Superior temporal gyrus (tissue), 1 donor: ENCODE results near the gene RNF213.

ENCODE experiments used
- DNase-seq: peaks from one replicate; pipeline ENCODE4 v3.0.0-alpha.2; 2016; ENCODE audit errors: extremely low spot score

RNF213 gene

DNA sequence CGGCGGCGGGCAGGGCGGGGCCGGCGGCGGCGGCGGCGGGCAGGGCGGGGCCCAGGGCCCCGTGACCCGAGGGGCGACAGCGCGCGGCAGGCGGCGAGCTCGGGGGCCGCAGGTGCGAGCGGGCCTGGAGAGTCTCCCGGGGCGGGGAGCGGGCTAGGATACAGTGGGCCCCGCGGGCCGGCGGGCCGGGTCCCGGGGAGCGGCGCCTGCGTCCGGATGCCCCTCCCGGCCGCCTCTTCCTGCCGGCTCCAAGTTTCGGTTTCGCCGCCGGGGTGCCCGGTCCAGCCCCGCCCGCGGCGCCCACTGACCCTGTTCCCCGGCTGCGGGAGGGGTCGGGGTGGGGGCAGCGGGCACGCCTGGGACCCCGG is at the start of gene RNF213:
RNF213 (plus strand) TSS at position 62 of the 368 bp plus-strand sequence. CDS start 2,830 bp downstream, outside the sequence.
- no peak for DNase-seq

DNA sequence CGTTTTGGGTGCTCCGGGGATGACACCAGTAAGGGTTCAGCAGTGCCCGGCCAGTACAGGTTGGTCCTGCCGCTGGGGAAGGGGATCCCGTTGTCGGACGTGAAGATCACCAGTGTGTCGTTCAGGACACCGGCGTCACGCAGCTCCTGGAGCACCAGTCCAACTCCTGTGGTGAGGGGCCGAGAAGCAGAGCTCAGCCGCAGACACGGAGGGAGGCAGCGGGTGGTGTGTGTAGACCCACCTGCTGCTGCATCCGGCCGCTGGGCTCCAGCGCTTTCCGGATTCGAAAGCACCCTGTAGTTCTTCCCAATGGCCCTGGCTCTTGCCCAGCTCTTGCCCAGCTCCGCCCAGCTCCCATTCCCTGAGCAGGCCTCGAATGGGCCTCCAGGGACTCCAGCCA is 48.5 kb upstream of the RNF213 start:
- no peak for DNase-seq

DNA sequence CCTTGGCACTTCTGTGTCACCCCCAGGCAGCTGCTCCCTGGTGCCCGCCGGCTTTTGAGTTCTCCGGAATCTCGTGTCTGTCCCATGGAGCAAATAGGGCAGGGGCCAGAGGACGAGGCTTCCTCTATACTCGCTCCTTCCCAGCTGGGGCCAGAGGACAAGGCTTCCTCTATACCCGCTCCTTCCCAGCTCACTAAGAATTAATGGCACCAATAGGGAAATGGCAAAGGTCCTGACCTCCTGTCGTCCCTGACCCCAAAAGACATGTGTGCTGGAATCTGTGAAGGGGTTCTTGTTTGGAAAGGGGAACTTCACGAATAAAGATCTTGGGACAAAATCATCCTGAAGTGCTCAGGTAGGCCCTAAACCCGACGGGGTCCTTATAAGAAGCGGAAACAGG is 48.1 kb upstream of the RNF213 start:
- no peak for DNase-seq

DNA sequence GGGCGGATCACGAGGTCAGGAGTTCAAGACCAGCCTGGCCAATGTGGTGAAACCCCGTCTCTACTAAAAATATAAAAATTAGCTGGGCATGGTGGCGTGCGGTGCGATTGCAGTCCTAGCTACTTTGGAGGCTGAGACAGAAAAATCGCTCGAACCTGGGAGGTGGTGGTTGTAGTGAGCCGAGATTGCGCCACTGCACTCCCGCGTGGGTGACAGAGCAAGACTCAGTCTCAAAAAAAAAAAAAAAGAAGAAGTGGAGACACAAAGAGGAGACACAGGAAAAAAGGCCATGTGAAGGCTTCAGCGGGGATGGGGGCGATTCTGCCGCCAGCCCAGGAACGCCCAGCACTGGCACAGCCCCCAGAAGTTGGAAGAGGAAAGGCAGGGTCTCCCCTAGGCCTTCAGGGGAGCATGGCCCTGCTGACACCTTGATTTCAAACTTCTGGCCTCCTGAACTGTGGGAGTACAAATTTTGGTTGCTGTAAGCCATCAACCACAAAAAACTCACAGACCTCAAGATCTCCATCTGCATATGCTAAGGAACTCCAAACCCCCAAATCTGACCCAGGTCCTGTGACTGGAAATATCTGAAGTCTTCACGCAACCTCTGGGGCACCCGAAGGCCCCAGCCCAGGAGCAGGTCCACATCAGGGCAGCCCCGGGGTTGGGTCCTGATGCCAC is 47.5 kb upstream of the RNF213 start:
- no peak for DNase-seq

DNA sequence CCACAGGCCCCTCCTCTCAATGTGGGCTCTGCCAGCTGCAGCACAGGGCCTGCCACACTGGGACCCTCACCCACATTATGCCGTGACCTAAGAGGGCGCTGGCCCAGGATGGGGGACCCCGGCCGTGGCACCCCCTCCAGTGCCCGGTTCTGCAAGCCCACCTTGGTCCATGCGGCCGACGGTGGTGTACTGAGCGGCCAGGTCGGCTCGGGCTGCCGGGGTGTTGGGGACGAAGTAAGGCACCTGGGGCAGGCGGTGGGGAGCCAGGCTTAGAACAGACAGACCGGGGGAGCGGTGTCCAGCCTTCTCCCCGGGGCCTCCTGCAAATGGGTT is 47.0 kb upstream of the RNF213 start:
- DNase-seq = no peak

DNA sequence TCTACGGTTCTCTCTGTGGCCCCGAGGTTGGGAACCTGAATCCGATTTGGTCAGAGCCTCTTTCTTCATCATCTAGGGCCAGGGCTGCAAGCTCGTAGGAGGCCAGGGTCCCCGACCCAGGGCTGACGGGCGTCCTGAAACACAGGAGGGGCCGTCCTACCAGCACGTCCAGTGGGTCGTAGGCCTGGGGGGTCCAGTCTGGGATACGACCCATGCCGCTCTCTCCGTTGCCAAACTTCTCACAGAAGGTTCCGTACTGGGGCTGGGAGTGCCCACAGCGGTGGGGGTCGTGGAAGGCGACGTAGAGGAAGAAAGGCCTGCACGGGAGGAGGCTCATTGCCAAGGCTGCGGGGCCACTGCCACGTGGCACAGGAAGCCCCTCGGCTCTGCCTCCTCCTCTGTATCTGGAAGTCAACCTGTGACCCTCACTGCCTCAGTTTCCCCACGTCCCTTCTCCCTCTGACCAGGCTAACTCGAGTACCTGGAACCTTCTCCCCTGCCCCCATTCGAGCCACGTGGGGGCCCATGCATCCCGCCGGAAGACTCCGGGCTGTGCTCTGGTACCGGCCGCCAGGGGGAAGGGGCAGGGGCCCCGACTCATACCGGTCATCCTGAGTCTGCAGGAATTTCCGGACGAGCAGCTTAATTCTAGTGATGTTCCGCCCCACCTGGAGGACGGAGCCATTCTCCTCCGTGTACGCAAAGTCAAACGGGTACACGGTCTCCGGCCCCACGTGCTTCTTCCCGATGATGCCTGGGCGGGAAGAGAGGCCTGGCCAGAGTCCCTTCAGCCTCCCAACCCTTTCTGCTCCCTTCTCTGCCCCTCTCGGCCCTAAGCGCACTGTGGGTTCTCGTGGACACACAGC is 46.4 kb upstream of the RNF213 start:
- DNase-seq = no peak

DNA sequence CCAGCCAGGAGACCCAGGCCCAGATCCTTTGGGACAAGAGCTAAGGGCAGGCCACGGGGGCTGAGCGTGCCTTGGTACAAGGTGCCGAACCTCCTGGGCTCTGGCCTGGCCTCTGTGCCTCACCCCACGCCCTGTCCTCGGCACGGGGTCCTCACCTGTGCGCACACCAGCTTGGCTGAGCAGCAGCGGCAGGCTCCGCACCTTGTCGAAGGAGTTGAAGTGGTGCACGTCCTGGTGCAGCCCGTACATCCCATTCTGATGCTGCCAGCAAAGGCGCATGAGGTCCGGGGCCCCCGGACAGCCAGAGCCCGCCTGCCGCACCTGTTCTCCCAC is 45.8 kb upstream of the RNF213 start:
- no peak for DNase-seq

DNA sequence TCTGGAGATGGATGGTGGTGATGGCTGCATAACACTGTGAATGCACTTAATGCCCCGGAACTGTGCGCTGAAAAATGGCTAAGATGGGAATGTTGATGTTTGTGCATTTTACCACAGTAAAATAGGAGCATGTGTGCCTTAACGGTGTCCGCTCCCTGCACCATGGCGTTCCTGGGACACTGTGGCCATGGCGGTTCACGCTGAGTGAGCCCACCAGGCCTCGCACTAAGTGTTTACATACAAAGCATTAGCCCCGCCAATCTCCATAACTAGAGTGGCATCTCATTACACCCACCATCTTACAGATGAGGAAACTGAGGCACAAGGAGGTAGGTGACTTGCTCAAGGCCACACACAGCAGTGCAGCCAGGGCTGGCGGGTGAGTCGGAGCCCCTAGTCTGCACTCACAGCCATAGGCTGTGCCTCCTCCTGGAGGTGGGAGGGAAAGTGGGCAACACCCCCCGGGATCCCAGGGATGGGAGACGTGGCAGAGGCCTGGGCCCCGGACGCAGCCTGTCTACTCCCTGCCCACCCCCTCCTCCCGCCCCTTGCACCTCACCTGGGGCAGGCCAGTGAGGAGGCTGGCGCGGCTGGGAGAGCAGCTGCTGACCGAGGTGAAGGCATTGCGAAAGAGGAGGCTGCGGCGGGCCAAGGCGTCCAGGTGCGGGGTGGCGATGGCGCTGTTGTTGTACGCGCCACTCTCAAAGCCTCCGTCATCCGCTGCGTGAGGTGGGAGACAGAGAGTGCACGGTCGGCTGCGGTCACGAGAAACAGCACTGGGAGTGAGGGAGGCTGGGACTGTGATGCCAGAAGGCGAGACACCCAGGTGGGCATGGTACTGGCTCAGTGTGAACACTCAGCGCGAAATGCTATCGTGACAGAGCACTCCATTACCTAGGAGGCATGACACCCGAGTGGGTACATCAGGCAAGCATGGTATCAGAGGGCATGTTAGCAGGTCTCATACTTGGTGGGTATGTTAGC is 43.9 kb upstream of the RNF213 start:
- DNase-seq = no peak

DNA sequence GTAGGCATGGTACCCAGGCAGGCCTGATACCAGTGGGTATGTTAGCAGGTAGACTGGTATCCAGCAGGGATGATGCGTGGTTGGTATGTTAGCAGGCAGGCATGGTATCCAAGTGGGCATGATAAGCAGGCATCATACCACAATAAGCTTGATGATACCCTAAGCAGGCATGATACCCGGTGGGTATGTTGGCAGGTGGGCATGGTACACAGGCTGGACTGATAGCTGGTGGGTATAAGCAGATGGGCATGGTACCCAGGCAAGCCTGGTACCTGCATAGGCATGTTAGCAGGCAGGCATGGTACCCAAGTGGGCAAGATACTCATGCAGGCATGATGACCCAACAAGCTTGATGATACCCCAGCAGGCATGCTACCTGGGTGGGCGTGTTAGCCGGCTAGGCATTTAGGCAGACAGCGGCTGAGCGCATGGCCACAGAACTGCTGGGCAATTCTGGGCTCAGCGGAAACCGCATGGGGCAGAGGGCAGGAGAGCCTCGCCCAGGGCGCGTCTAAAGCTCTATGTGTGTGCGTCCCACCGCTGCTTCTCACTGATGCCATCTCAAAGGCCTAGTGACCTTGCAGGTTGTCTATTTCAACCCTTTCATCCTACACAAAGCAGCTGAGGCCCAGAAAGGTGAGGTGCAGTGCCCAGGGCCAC is 42.8 kb upstream of the RNF213 start:
- no peak for DNase-seq

DNA sequence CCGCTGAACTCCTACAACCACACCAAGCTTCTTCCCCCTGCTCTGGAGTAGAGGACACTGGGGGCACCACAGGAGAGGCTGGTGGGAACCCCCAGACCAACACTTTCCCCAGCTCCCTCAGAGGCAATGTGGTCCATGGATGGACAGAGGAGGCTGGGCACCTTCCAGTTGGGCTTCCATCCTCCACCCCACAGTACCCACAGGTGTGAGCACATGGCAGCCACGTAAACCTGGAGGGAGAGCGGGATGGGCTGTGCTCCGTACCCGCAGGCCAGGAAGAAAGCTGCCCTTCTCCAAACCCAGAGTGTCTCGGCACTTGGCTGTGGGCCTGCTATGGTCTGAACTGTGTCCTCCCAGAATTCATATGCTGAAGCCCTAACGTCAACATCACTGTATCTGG is 42.3 kb upstream of the RNF213 start:
- no peak for DNase-seq

DNA sequence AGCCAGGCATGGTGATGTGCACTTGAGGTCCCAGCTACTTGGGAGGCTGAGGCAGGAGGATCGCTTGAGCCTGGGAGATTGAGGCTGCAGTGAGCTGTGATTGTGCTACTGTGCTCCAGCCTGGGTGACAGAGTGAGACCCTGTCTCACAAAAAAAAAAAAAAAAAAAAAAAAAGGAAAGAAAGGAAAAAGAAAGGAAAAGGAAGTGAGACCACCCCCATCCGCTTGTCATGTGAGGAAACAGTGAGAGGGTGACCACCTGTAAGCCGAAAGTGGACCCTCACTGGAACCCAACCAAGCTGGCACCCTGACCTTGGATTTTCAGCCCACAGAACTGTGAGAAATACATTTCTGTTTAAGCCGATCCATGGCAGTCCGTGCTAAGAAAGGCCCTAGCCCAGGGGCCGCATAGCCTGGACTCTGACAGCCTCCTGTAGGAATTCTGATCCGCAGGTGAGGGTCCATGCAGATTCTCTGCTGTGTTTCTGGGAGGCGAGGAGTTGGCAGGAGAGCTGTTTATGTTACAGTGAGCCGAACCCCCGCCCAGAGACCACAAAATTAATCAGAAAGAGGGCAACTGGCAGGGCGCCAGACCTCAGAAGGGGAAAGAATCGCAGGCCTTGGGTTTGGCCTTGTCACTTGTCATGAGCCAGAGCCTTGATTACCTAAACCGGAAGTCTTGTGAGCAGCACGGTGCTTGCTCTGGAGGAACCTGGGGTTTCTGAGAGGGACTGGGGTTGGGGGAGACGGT is 41.5 kb upstream of the RNF213 start:
- DNase-seq = peak; percentile 10

DNA sequence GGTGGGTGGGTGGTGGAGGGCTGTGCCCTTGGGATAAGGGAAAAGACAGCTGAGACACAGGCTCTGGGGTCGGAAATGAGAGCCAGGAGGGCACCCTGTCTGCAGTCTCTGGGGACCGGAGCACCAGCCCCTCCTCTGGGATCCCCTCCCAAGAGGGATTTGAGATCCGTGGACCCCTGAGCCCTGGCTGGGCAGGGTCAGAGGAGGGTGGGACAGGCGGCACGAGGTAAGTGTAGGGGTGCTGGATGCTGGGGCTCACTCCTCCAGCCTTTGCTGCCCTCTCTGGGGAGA is 40.9 kb upstream of the RNF213 start:
- no peak for DNase-seq

DNA sequence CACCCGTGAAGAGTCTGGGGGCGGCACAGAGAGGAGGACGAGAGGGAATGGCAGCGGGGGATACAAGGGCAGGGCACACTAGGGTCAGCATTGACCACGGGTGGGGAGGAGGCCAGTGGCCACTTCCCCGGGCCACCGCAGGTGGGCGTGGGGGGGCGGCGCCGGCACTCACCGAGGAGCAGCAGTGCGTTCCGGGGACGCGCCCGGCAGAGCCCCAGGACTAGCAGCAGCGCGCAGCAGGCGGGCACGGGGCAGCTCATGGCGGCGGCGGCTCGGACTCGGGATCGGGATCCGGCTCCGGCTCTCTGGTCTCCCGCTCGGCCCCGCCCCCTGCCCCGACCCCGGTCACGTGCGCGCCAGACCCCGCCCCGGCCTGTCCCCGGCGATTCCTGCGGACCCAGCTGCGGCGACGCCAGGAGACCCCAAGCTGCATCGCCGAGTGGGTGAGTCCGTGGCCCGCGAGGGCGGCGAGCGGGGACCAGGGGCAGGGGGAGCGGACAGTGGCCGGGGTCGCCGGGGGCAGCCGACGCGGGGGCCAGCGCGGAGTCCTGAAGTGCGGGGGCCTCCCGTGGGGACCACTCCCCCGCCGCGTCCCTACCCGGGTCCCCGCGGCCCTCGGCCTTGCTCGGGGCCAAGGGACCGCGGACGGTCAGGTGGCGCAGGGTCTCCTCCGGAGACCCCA is 40.5 kb upstream of the RNF213 start, which contains the start of the genes SGSH and SLC26A11:
SGSH (minus strand) TSS at position 280 of the 682 bp plus-strand sequence; CDS start at position 260, 20 bp downstream.
SLC26A11 (plus strand) TSS at position 374 of the 682 bp plus-strand sequence. CDS start 1,134 bp downstream, outside the sequence.
- DNase-seq = peak; percentile 10

DNA sequence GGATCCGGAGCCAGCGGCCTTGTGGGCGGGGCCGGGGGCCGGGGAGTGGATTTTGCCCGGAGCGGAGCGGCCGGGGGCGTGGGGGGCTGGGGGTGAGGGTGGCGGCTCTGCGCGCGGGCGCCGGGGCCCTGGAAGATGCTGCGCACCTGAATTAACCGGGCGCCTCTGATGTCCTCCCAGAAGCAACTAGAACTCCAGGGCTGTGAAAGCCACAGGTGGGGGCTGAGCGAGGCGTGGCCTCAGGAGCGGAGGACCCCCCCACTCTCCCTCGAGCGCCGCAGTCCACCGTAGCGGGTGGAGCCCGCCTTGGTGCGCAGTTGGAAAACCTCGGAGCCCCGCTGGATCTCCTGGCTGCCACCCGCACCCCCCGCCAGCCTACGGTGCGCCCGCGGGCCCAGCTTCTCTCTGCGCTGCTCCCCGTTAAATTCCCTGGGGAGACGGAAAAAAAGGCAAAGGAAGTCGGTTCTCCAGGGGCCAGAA is 39.9 kb upstream of the RNF213 start:
- peak; percentile 18 for DNase-seq

DNA sequence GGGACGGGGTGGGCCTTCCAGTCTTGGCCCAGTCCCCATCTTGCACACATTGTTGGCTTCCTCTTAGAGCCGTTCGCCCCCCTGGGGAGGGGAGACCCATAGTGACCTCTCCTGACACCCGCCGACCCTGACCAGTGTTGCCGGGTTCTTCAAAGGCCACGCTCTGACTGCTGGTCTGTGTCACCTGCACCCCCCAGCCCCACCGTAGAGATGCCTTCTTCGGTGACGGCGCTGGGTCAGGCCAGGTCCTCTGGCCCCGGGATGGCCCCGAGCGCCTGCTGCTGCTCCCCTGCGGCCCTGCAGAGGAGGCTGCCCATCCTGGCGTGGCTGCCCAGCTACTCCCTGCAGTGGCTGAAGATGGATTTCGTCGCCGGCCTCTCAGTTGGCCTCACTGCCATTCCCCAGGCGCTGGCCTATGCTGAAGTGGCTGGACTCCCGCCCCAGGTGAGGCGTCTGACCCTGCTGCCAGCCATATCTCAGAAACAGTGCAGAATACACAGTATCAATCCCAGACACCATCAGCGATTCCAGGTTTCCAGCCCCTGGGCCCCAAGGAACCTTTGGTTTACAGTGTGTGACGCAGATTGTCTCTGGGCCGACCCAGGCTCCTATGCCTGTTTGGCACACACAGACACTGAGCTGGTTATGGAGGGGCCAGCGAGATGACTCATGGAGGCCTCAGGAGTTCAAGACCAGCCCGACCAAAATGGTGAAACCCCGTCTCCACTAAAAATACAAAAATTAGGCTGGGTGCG is 39.1 kb upstream of the RNF213 start:
- DNase-seq = no peak

DNA sequence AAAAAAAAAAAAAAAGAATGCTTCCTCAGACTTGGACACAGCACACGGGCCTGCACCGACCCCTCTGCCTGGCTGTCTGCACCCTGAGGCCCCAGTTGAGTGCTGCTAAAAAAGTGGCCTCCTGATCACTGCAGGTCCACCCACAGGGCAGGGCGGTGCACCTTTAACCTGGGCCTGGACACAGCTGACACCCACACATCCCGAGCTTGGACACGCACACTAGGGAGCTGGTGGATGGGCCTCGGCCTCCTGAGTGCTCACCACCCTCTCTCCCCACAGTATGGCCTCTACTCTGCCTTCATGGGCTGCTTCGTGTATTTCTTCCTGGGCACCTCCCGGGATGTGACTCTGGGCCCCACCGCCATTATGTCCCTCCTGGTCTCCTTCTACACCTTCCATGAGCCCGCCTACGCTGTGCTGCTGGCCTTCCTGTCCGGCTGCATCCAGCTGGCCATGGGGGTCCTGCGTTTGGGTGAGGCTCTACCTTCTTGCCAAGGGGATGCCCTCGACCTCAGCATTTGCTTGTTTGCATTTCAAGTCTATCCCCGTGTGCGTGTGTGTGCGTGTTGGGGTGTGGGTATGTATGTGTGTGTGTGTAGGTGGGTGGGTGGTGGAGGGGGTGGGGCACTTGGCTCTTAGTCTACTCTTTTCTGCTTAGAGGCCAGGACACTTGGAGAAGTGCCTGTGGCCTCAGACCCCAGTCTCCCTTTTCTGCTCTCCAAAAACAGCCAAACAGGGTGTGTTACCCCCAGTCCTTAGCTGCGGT is 38.1 kb upstream of the RNF213 start:
- no peak for DNase-seq

DNA sequence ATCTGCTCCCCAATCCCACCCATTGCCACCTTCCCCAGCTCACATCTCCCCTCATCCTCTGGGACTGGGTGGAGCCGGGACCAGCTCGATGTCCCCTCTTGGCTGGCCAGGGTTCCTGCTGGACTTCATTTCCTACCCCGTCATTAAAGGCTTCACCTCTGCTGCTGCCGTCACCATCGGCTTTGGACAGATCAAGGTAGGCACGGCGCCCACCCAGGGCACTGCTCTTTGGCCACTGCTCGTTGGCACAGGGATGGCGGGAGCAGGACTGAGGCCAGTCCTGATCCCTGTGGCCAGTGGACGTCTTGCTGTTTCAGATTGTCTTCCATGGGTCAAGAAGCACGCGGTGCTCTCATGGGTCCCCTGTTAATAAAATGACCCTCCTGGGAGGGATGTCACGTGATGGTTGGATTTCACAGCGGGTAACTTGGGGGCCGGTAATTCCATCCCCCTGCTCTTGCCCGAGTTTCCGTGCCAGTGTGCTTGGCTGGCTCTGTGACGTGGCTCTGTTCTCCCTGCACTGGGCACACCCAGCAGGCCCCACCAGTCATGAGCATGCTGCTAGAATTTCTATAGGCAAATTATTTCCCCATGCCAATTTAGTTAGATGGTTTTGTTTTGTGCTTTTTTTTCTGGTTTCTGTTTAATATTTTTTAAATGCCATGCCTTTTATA is 37.4 kb upstream of the RNF213 start:
- no peak for DNase-seq

DNA sequence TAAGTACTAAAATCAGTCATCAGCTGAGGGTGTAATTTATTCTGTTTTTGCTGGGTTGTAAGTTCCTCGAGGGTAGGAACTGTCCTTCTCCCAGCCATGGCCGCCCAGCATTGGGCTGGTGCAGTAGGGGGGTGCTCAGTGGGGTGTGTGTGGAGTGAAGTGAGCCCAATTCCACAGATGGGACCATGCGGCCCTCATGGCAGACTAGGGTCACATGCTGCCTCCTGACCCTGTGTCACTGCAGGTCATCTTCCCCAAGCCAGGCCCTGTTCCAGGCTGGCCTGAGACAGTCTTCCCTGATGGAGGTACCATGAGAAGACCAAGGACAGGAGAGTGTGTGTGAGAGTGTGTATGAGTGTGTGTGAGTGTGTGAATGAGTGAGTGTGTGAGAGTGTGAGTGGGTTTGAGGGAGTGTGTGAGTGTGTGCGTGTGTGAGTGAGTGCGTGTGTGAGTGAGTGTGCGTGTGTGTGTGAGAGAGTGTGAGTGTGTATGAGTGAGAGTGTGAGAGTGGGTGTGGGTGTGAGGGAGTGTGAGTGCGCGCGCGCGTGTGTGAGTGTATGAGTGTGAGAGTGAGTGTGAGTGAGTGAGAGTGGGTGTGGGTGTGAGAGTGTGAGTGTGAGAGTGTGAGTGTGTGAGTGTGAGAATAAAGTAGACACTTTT is 36.7 kb upstream of the RNF213 start:
- no peak for DNase-seq
